ENCODE measurements around the gene PTTG1IP.

PTTG1IP gene

GRCh38 chr21:44858791-44859190, 14.7 kb downstream of the PTTG1IP start:
- no CpG with 5 or more reads among the region's 10 CpGs for WGBS (ENCODE audit: extremely low coverage, insufficient coverage, low lambda C conversion rate)
- Histone ChIP-seq H3K79me1 (ENCODE audit: low read length) (peaks cover 28% of the 10 kb centered on the region), H3K9ac (ENCODE audit: low read length) (no peak overlapping the region)

GRCh38 chr21:44858291-44858690, 15.2 kb downstream of the PTTG1IP start:
- Histone ChIP-seq H3K56ac (ENCODE audit: low read length) (no peak overlapping the region), H3K27ac (ENCODE audit: low read depth, low read length) (no peak overlapping the region), H4K5ac (ENCODE audit: low read length) (no peak overlapping the region), H3K36me3 (ENCODE audit: control insufficient read depth, insufficient read depth, low read length) (peaks cover 19% of the 10 kb centered on the region), H3K4ac (ENCODE audit: low read depth, low read length) (no peak overlapping the region), H2BK5ac (ENCODE audit: low read length) (no peak overlapping the region), H3K18ac (ENCODE audit: low read length) (no peak overlapping the region), H3K79me2 (ENCODE audit: control insufficient read depth, insufficient read depth, low read length) (peaks cover 30% of the 10 kb centered on the region), H4K8ac (ENCODE audit: low read depth, low read length) (no peak overlapping the region), H3K4me2 (ENCODE audit: low read length) (no peak overlapping the region), H3K9ac (ENCODE audit: low read length) (no peak overlapping the region), H3K4me3 (ENCODE audit: low read length) (no peak overlapping the region), H2BK15ac (replicated peaks; ENCODE audit: low read depth) (no peak overlapping the region), H3K79me1 (ENCODE audit: low read length) (peaks cover 30% of the 10 kb centered on the region), H2AK5ac (ENCODE audit: low read length) (no peak overlapping the region), H2BK120ac (ENCODE audit: low read depth, low read length) (no peak overlapping the region), H3K27me3 (ENCODE audit: insufficient read depth, low read length, poor library complexity) (no peaks in the 10 kb centered on the region), H3K23ac (ENCODE audit: low read length) (no peak overlapping the region), H3K4me1 (ENCODE audit: control insufficient read depth, low read depth, low read length) (no peaks in the 10 kb centered on the region)
- no peak for DNase-seq
- no CpG with 5 or more reads among the region's 15 CpGs for WGBS (ENCODE audit: extremely low coverage, insufficient coverage, low lambda C conversion rate)

More at GRCh38 chr21:44858791-44859190, 14.7 kb downstream of the PTTG1IP start:
- DNase-seq, result no peak
- Histone ChIP-seq H3K79me2 (ENCODE audit: control insufficient read depth, insufficient read depth, low read length) (peaks cover 33% of the 10 kb centered on the region), H2AK5ac (ENCODE audit: low read length) (no peak overlapping the region), H4K5ac (ENCODE audit: low read length) (no peak overlapping the region), H3K56ac (ENCODE audit: low read length) (no peak overlapping the region), H2BK120ac (ENCODE audit: low read depth, low read length) (no peak overlapping the region), H3K4me3 (ENCODE audit: low read length) (no peak overlapping the region), H3K4ac (ENCODE audit: low read depth, low read length) (no peak overlapping the region), H3K4me1 (ENCODE audit: control insufficient read depth, low read depth, low read length) (no peaks in the 10 kb centered on the region), H3K36me3 (ENCODE audit: control insufficient read depth, insufficient read depth, low read length) (peaks cover 19% of the 10 kb centered on the region), H3K18ac (ENCODE audit: low read length) (no peak overlapping the region), H3K27me3 (ENCODE audit: insufficient read depth, low read length, poor library complexity) (no peaks in the 10 kb centered on the region), H2BK15ac (replicated peaks; ENCODE audit: low read depth) (no peak overlapping the region), H2BK5ac (ENCODE audit: low read length) (no peak overlapping the region), H3K27ac (ENCODE audit: low read depth, low read length) (no peak overlapping the region), H3K4me2 (ENCODE audit: low read length) (no peak overlapping the region), H4K8ac (ENCODE audit: low read depth, low read length) (no peak overlapping the region), H3K23ac (ENCODE audit: low read length) (no peak overlapping the region)

GRCh38 chr21:44857127-44857892, 16.2 kb downstream of the PTTG1IP start:
- no peak overlapping the region for H3K4ac ChIP-seq (ENCODE audit: low read depth, low read length)
- no peak overlapping the region for H3K4me3 ChIP-seq (ENCODE audit: low read length)
- H3K23ac ChIP-seq (ENCODE audit: low read length), result no peak overlapping the region
- no peak overlapping the region for H4K5ac ChIP-seq (ENCODE audit: low read length)
- H3K56ac ChIP-seq (ENCODE audit: low read length), result no peak overlapping the region
- no peak overlapping the region for H3K4me2 ChIP-seq (ENCODE audit: low read length)
- H2BK120ac ChIP-seq (ENCODE audit: low read depth, low read length), result no peak overlapping the region
- DNase-seq, result no peak
- no peak overlapping the region for H3K27ac ChIP-seq (ENCODE audit: low read depth, low read length)
- no peak overlapping the region for H4K8ac ChIP-seq (ENCODE audit: low read depth, low read length)
- H3K9ac ChIP-seq (ENCODE audit: low read length), result no peak overlapping the region
- H3K18ac ChIP-seq (ENCODE audit: low read length), result no peak overlapping the region
- H2BK5ac ChIP-seq (ENCODE audit: low read length), result no peak overlapping the region
- H2AK5ac ChIP-seq (ENCODE audit: low read length), result no peak overlapping the region
- peaks cover 26% of the 10 kb centered on the region for H3K79me2 ChIP-seq (ENCODE audit: control insufficient read depth, insufficient read depth, low read length)
- WGBS (ENCODE audit: extremely low coverage, insufficient coverage, low lambda C conversion rate), result no CpG with 5 or more reads among the region's 16 CpGs
- peaks cover 30% of the 10 kb centered on the region for H3K79me1 ChIP-seq (ENCODE audit: low read length)
- H3K27me3 ChIP-seq (ENCODE audit: insufficient read depth, low read length, poor library complexity), result no peaks in the 10 kb centered on the region
- peaks cover 19% of the 10 kb centered on the region for H3K36me3 ChIP-seq (ENCODE audit: control insufficient read depth, insufficient read depth, low read length)
- H2BK15ac ChIP-seq (replicated peaks; ENCODE audit: low read depth), result no peak overlapping the region
- H3K4me1 ChIP-seq (ENCODE audit: control insufficient read depth, low read depth, low read length), result no peaks in the 10 kb centered on the region

GRCh38 chr21:44856131-44856530, 17.4 kb downstream of the PTTG1IP start:
- Histone ChIP-seq H2BK15ac (replicated peaks; ENCODE audit: low read depth) (no peak overlapping the region), H3K56ac (ENCODE audit: low read length) (no peak overlapping the region), H4K5ac (ENCODE audit: low read length) (no peak overlapping the region), H3K36me3 (ENCODE audit: control insufficient read depth, insufficient read depth, low read length) (peaks cover 19% of the 10 kb centered on the region), H2AK5ac (ENCODE audit: low read length) (no peak overlapping the region), H3K4me3 (ENCODE audit: low read length) (no peak overlapping the region), H3K23ac (ENCODE audit: low read length) (no peak overlapping the region), H3K4me1 (ENCODE audit: control insufficient read depth, low read depth, low read length) (no peaks in the 10 kb centered on the region), H3K27ac (ENCODE audit: low read depth, low read length) (no peak overlapping the region), H3K79me1 (ENCODE audit: low read length) (peaks cover 22% of the 10 kb centered on the region), H4K8ac (ENCODE audit: low read depth, low read length) (no peak overlapping the region), H2BK120ac (ENCODE audit: low read depth, low read length) (no peak overlapping the region), H3K4ac (ENCODE audit: low read depth, low read length) (no peak overlapping the region), H3K27me3 (ENCODE audit: insufficient read depth, low read length, poor library complexity) (no peaks in the 10 kb centered on the region), H3K4me2 (ENCODE audit: low read length) (no peak overlapping the region), H2BK5ac (ENCODE audit: low read length) (no peak overlapping the region), H3K18ac (ENCODE audit: low read length) (no peak overlapping the region), H3K9ac (ENCODE audit: low read length) (no peak overlapping the region), H3K79me2 (ENCODE audit: control insufficient read depth, insufficient read depth, low read length) (peaks cover 16% of the 10 kb centered on the region)
- WGBS (ENCODE audit: extremely low coverage, insufficient coverage, low lambda C conversion rate), result no CpG with 5 or more reads among the region's 17 CpGs
- DNase-seq, result no peak

- H3K4me2 ChIP-seq (ENCODE audit: low read length), result no peak overlapping the region
- H3K27ac ChIP-seq (ENCODE audit: low read depth, low read length), result no peak overlapping the region
- H4K5ac ChIP-seq (ENCODE audit: low read length), result no peak overlapping the region
- H2AK5ac ChIP-seq (ENCODE audit: low read length), result no peak overlapping the region
- no peak overlapping the region for H2BK15ac ChIP-seq (replicated peaks; ENCODE audit: low read depth)
- H3K27me3 ChIP-seq (ENCODE audit: insufficient read depth, low read length, poor library complexity), result no peaks in the 10 kb centered on the region
- no peak overlapping the region for H2BK120ac ChIP-seq (ENCODE audit: low read depth, low read length)
- H3K79me1 ChIP-seq (ENCODE audit: low read length), result peaks cover 22% of the 10 kb centered on the region
- WGBS (ENCODE audit: extremely low coverage, insufficient coverage, low lambda C conversion rate), result no CpG with 5 or more reads among the region's 14 CpGs
- H3K4me3 ChIP-seq (ENCODE audit: low read length), result no peak overlapping the region
- H3K4me1 ChIP-seq (ENCODE audit: control insufficient read depth, low read depth, low read length), result no peaks in the 10 kb centered on the region
- H2BK5ac ChIP-seq (ENCODE audit: low read length), result no peak overlapping the region
- no peak overlapping the region for H3K18ac ChIP-seq (ENCODE audit: low read length)
- peaks cover 14% of the 10 kb centered on the region for H3K79me2 ChIP-seq (ENCODE audit: control insufficient read depth, insufficient read depth, low read length)
- no peak overlapping the region for H4K8ac ChIP-seq (ENCODE audit: low read depth, low read length)
- no peak overlapping the region for H3K9ac ChIP-seq (ENCODE audit: low read length)
- H3K23ac ChIP-seq (ENCODE audit: low read length), result no peak overlapping the region
- no peak for DNase-seq
- H3K36me3 ChIP-seq (ENCODE audit: control insufficient read depth, insufficient read depth, low read length), result peaks cover 22% of the 10 kb centered on the region
- no peak overlapping the region for H3K4ac ChIP-seq (ENCODE audit: low read depth, low read length)
- H3K56ac ChIP-seq (ENCODE audit: low read length), result no peak overlapping the region
Measured at GRCh38 chr21:44855572-44855971, 17.9 kb downstream of the PTTG1IP start.
